Non-pigmented ciliary epithelial cell (primary cell): Measurements from ENCODE around the gene AFAP1.

Experiments
- DNase-seq: peaks from one replicate; pipeline ENCODE4 v3.0.0-alpha.2; 2010; ENCODE audit warnings: low read depth

AFAP1 gene

GRCh38 chr4:7735961-7736360 is 203.7 kb downstream of the AFAP1 start:
- DNase-seq = no peak

DNA sequence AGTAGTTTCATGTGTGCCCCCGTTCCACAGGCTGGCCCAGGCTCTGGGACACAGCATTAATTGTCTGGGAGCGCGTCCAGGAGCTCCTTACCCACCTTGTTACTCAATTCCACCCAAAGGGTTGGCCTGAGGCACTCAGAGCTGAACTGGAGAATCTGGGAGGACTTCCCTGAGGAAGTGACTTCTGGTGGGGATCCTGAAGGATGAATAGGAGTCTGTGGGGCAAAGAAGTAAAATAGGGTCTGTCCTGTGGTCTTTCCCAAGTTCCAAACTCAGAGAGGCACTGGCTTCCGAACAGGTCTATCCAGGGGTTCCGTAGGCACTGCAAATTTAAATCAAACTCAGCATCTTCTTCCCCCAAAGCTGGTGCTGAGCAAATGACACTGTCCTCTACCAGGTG is 204.3 kb downstream of the AFAP1 start:
- no peak for DNase-seq

DNA sequence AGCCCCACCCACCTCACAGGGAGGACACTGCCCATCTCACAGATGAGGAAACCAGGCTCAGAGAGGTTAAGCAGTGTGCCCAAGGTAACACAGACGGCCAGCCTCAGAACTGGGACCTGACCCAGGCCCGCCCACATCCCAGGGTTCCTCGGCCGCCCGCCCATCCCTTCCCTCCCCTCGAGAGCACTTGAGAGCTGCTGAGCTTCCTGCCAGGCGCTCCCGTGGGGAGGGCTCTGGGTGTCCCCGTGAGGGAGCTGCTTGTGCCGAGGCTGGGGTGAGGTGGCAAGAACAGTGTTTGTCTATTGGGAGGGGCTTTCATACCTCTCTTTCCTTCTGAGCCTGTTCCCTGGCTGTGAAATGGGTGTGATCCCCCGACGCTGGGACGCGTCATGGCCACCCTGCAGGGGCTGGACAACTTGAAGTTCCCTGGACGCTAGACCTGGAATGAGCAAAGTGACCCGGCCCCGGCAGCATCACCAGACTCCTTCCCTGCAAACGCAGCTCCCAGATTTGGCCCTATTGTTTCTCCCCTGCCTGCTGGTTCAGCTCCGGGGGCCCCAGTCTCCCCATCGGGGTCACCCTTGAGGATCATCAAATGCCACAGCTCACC is 204.9 kb downstream of the AFAP1 start:
- no peak for DNase-seq

- DNase-seq = no peak
Observed at GRCh38 chr4:7733801-7734650, 205.6 kb downstream of the AFAP1 start.

DNA sequence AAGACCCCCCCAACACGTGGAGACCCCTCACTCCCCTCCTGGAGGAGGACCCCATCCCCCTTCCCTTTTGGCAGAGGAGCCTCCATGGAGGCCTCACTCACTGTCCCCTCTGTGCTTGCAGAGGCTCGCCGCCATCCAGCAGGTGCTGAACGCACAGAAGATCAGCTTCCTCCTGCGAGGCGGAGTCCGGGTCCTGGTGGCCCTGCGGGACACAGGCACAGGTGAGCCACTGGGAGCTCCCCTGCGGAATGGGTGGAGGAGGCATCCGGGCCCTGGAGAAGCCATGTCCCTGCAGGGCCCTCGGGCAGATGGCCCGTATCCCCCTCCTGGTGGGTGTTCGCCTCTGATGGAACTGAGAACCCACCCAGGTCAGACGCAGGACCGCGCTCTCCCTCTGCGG is 206.5 kb downstream of the AFAP1 start:
- no peak for DNase-seq

DNA sequence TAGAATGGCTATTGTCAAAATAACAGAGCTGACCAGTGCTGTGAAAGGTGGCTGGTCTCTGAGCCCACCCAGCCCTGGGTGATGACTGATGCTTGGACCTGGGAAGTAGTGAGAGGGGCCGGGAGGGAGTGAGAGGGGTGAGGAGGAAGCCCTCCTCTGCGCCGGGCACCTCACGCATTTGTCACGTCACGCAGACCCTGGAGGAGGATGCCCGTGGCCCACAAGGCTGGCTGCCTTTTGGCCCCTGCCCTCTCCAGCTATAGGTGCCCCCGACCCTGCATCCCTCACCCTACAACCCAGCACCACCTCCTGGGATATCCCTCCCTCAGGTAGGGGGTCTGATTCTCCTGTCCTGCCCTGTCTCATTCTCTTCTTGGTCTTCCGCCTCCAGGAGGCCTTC is 207.4 kb downstream of the AFAP1 start:
- no peak for DNase-seq

DNA sequence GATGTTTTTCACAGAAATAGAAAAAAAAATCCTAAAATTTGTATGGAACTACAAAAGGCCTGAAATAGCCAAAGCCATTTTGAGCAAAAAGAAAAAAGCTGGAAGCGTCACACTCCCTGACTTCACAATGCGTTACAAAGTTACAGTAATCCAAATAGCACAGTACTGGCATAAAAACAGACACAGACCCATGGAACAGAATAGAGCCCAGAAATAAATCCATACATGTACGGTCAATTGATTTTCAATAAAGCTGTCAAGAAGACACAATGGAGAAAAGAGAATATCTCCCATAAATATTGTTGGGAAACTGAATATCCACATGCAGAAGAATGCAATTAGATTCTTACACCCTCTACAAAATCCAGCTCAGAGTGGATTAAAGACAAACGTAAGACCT is 208.2 kb downstream of the AFAP1 start:
- DNase-seq = no peak

- no peak for DNase-seq
Observed at GRCh38 chr4:7727749-7728148, 211.9 kb downstream of the AFAP1 start.

DNA sequence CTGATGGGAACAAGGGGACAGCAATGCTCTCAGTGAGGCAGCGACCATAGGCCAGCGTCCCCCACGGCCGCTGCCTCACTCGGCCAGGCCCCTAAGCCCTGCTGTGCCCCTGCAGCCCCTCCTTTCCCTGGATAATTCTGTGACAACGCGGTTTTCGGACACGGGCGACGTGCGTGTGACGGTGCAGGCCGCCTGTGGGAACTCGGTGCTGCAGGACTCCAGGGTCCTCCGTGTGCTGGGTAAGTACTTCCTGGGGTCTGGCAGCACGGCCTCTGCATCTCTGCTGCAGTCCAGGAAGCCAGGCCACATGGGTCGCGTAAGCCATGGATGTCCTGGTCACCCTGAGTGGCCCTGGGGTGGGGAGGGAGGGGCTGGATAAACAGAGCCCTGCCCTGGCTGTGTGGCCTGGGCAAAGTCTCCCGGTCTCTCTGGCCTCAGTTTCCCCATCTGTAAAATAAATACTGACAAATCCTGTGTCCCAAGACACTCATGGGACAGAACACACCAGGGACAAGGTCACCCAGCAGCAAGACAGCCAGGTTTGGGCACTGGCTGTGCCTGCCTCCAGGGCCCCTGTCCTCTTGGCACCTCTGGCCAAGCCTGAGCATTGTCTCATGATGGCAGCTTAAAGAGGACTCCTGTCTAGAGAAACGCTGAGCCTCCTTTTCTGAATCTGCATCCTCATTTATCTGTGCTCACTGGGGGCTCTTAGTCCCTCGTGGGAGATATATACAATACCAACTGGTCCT is 212.8 kb downstream of the AFAP1 start:
- DNase-seq = no peak

DNA sequence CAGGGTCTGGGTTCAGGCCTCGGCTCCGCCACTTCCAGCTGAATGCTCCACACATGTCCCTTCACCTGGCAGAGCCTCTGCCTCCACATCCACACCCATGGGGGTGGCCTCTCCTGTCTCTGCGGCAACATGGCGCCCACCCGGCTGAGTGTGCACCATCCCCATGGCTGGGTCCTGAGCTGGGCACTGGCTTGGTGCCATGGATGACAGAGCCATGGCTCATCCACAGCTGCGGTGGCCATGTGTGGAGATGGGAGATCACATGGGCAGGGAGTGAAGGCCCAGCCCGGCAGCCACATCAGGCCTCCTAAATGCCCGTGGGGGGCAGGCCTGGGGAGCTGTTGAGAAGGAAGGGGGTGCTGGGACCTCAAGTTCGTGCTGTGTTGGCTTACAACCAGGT is 213.7 kb downstream of the AFAP1 start:
- DNase-seq = no peak

DNA sequence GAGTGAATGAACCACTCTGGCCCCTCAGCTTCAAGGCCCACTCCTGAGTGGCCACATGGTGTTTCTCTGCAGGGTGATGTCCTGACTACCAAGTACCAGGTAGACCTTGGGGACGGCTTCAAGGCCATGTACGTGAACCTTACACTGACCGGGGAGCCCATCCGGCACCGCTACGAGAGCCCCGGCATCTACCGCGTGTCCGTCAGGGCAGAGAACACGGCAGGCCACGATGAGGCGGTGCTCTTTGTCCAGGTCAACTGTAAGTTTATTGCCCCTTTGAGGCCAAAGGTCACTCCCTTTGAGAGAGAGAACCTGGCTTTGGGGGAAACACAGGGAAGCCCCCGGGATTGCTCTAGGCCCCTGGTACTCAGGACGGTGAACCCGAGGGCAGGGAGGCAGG is 216.0 kb downstream of the AFAP1 start:
- no peak for DNase-seq

DNA sequence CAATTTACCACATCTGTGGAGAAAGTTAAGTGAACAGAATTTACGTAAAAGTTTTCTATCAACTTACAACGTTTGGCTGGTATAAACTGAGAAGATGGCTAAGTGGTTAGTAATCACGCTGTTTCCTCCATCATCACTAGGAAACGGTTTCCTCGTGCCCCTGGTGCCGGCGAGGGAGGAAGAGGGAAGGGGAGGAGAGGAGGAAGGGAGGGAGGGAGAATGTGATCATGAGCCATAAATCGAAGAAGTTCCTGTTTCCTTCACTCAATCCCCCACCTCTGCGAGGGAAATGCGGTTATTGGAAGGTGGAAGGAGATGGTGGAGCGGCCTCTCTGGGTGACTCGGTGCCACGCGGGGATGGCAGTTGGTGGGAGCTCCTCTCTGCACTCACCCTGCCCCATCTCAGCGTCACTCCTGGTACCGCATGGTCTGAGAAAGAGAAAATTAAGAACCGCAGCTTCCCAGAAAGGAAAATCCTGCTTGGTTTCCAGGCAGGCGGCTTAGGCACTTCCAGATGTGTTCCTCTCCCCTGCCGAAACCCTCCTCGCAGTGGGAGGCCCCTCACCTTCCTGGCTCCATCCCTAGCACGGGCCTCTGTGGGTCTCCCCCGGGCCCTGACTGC is 216.8 kb downstream of the AFAP1 start:
- no peak for DNase-seq

DNA sequence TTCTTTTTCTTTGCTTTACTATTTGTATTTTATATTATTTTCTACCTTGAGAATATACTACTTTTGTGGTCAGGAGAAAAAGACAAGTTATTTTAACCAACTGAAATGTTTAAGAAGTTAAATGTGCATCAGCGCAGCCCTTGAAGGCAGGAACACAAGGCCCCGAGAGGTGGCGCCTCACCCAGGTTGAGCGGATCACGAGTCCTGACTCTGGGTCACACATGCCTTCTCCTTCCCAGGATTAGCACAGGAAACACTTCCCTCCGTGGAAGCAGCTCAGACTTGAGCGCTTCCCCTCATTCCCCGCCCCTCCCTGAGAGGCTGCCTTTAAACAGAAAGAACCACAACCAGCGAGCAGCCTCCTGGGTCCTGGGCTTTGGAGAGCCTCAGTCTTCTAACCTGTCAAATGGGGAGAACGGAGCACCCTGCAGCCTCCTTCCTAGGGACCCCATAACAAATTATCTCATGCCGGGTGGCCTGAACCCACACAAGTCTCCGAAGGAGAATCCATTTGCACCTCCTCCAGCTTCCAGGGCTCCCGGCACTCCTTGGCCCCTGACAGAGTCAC is 217.6 kb downstream of the AFAP1 start:
- DNase-seq = no peak

DNA sequence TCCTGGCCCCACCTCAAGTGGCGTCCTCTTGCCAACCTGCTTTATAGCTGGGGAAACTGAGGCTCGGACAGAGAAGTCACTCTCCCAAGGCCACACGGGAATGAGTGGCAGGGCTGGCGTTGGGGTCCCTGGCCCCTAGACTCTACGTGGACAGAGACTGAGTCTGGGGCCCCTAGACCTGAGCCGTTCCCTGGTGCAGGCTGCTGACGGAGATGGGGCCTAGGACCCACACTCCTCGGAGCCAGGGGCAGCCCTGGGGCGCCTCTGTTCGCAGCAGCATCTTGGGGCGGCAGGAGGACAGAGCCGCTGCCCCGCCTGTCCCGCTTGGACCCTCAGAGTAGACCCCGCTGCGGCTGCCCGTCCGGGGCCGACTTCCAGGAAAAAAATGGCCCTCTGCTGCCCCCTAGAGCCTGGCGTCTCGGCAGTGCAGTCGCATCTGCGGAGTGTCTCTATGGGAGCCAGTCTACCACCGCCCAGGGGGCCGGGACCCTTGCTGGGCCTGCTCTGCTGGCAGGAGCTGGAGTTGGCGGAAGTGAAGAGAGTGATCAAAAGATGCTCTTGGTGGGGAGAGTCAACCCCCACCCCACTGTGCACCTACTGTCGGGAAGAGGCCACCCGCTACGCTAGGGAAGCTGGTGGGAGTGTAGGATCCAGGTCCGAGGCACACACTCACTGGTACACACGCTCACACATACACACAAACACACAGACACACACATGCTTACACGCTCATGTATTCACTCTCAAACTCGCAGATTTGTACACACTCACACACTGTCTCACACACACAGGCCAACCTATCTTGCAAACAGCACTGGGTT is 220.1 kb downstream of the AFAP1 start:
- no peak for DNase-seq

GRCh38 chr4:7717946-7718490 is 221.6 kb downstream of the AFAP1 start:
- no peak for DNase-seq

DNA sequence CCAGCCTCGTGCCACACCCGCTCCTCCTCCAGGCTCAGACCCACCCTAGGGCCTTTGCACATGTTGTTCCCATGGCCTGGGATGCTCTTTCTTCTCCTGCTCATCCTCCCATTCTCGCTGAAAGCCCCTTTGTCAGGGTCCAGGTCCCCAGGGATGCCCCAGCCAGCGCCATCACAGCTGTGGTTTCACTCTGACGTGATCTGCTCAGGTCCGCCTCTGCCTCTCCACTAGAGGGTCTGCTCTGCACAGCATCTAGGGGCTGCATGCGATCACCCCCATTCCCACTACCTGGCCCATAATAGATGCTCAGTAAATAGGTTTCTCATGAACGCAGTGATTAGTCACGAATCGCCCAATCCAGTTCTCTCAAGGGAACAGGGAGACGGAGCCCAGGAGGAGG is 222.5 kb downstream of the AFAP1 start:
- no peak for DNase-seq

- no peak for DNase-seq
Observed at GRCh38 chr4:7716010-7716721, 223.5 kb downstream of the AFAP1 start.

DNA sequence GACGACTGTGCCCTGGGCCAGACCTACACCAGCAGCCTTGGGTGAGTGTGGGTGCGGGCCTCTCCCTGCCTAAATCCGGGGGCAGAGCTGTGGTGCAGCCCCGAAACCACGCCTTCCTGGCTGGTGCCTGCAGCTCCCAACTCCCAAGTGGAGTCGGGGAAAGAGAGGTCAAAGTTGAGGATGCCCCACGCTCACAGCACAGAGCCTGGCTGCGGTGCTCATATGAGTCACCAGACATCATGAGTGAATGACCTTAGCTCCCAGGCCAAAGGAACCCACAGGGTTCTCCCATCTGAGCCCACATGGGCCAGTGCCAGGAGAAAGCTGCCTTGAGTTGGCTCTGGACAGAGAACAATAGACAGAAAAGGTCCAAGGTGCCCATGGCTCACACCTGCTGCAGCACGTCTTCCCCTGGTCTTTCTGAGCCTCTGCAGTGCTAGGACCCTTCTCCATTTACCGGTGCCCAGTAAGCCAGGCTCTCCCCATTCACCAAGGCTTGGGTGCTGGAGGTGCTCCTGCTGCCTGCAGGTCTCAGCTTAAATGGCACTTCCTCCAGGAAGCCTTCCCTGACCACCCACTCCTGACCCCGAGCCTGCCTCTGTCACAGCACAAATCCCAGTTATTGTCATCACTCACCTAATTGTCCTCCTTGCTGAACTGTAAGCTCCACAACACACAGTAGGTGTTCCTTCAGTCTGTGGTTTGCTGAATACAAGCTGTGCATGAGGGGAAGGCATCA is 224.2 kb downstream of the AFAP1 start:
- DNase-seq = no peak

DNA sequence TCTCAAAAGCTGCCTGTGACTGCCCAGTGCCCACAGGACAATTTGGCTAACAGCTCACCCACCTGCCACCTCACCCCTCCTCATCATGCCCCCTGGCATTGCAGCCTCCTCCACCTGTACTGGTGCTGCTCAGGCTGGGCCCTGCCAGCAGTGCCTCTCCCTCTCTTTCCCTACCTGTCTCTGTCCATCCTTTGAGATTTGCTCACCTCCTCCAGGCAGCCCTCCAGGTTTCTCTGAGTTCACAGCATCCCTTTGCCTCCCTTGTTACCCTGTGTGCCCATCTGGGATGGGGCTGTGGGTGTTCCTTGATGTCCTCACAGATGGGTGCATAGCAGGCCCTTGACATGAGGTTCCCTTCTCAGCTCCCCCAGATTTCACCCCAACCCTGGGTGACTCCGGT is 224.9 kb downstream of the AFAP1 start:
- no peak for DNase-seq

GRCh38 chr4:7714176-7714575 is 225.5 kb downstream of the AFAP1 start:
- DNase-seq = no peak
